Measurements from ENCODE around the gene UTS2R.
"Not testable (repeated sequence)": the region's sequence is repeated elsewhere in the genome, so short reads cannot be mapped to it uniquely, and the experiment has no call there.

The UTS2R gene

DNA sequence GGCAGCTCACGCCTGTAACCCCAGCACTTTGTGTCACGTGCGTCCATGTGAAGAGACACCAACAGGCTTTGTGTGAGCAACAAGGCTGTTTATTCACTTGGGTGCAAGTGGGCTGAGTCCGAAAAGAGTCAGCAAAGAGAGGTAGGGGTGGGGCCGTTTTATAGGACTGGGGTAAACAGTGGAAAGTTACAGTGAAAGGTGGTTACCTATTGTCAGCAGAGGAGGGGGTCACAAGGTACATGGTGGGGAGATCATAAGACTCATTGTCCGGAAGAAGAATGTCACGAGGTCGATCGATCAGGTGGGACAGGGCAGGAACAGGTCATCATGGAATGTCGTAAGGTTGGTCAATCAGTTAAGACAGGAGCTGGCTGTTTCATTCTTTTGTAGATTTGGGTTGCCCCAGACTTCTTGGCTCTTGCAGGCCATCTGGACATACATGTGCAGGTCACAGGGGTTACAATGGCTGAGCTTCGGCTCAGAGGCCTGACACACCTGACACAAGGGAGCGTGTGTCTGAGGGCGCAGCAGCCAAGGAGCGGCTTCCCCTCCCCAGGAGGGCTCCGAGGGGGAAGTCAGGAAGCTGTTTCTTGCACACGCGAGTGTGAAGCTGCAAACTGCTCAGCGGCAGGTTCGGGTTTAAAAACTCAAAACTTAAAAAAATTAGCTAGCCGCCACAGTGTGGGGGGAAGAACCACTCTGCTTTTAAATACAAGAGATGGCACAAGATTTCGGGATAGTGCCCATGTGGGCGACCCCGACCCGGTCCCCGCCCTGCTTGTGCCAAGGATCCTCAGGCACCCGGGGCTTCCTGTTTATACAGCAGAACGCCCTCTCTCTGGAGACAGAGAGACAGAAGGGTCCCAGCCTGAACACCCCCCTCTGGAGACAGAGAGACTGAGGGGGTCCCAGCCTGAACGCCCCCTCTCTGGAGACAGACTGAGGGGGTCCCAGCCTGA is 24.9 kb upstream of the UTS2R start:
- DNase-seq (ENCODE audit: low read depth in 1 of 2, low spot score in 1 of 2), result peak in 1 of 2 experiments; percentile 52
- Histone ChIP-seq H3K27me3 (ENCODE audit: insufficient read depth, poor library complexity, severe bottlenecking) (no peaks in the 10 kb centered on the region), H3K27ac (replicated peaks) (no peak overlapping the region), H3K4me3 (replicated peaks; ENCODE audit: insufficient read depth, low read length) (peak overlapping the region; percentile 6; the same call in 1 of the 2 replicates)
- TF ChIP-seq, protein P1, sequence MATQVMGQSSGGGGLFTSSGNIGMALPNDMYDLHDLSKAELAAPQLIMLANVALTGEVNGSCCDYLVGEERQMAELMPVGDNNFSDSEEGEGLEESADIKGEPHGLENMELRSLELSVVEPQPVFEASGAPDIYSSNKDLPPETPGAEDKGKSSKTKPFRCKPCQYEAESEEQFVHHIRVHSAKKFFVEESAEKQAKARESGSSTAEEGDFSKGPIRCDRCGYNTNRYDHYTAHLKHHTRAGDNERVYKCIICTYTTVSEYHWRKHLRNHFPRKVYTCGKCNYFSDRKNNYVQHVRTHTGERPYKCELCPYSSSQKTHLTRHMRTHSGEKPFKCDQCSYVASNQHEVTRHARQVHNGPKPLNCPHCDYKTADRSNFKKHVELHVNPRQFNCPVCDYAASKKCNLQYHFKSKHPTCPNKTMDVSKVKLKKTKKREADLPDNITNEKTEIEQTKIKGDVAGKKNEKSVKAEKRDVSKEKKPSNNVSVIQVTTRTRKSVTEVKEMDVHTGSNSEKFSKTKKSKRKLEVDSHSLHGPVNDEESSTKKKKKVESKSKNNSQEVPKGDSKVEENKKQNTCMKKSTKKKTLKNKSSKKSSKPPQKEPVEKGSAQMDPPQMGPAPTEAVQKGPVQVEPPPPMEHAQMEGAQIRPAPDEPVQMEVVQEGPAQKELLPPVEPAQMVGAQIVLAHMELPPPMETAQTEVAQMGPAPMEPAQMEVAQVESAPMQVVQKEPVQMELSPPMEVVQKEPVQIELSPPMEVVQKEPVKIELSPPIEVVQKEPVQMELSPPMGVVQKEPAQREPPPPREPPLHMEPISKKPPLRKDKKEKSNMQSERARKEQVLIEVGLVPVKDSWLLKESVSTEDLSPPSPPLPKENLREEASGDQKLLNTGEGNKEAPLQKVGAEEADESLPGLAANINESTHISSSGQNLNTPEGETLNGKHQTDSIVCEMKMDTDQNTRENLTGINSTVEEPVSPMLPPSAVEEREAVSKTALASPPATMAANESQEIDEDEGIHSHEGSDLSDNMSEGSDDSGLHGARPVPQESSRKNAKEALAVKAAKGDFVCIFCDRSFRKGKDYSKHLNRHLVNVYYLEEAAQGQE (IDR thresholded peaks at IDR 0.05; ENCODE audit: insufficient replicate concordance, low read depth), result no peak
- TF ChIP-seq, protein P2, sequence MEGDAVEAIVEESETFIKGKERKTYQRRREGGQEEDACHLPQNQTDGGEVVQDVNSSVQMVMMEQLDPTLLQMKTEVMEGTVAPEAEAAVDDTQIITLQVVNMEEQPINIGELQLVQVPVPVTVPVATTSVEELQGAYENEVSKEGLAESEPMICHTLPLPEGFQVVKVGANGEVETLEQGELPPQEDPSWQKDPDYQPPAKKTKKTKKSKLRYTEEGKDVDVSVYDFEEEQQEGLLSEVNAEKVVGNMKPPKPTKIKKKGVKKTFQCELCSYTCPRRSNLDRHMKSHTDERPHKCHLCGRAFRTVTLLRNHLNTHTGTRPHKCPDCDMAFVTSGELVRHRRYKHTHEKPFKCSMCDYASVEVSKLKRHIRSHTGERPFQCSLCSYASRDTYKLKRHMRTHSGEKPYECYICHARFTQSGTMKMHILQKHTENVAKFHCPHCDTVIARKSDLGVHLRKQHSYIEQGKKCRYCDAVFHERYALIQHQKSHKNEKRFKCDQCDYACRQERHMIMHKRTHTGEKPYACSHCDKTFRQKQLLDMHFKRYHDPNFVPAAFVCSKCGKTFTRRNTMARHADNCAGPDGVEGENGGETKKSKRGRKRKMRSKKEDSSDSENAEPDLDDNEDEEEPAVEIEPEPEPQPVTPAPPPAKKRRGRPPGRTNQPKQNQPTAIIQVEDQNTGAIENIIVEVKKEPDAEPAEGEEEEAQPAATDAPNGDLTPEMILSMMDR (IDR thresholded peaks at IDR 0.05; ENCODE audit: insufficient read depth, low read length), result no peak
- peak; percentile 40; the same call in 1 of the 2 replicates for TF ChIP-seq SPI1 (IDR thresholded peaks at IDR 0.05; ENCODE audit: borderline replicate concordance, low read depth)

DNA sequence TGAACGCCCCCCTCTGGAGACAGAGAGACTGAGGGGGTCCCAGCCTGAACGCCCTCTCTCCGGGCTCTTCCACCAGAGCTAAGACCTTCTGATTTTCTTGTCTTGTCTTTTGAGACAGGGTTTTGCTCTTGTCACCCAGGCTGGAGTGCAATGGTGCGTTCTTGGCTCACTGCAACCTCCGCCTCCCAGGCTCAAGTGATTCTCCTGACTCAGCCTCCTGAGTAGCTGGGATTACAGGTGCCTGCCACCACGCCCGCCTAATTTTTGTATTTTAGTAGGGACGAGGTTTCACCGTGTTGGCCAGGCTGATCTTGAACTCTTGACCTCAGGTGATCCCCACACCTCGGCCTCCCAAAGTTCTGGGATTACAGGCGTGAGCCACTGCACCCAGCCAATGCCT is 23.6 kb upstream of the UTS2R start:
- DNase-seq (ENCODE audit: low read depth in 1 of 2, low spot score in 1 of 2); H3K27ac ChIP-seq (replicated peaks): not testable (repeated sequence)

DNA sequence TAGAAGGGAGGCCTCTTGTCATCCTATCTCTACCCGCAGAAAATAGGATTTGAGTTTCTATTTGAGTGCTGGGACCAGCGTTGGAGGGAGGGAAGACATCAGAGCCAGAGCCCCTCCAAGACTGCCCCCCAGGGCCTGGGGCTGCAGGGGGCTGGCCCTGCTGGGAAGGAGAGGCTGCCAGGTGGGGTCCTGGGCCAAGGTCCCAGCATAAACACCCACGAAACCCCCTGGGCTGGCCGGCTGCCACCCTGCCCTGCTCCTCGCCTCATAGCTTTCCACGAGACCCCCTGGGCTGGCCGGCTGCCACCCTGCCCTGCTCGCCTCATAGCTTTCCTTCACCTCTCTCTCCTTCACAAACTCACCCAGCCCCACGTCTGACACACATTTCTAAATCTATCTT is 23.1 kb upstream of the UTS2R start:
- Histone ChIP-seq H3K4me3 (replicated peaks; ENCODE audit: insufficient read depth, low read length) (no peak overlapping the region), H3K27ac (replicated peaks) (no peak overlapping the region), H3K27me3 (ENCODE audit: insufficient read depth, poor library complexity, severe bottlenecking) (no peaks in the 10 kb centered on the region)
- no peak for DNase-seq (ENCODE audit: low read depth in 1 of 2, low spot score in 1 of 2)
- TF ChIP-seq SPI1 (IDR thresholded peaks at IDR 0.05; ENCODE audit: borderline replicate concordance, low read depth), result no peak
- no peak for TF ChIP-seq GABPA (IDR thresholded peaks at IDR 0.05; ENCODE audit: low read depth)
- TF ChIP-seq, protein P1 (IDR thresholded peaks at IDR 0.05; ENCODE audit: insufficient replicate concordance, low read depth), result no peak
- TF ChIP-seq, protein P2 (IDR thresholded peaks at IDR 0.05; ENCODE audit: insufficient read depth, low read length), result no peak
- no peak for TF ChIP-seq POLR2AphosphoS5 (IDR thresholded peaks at IDR 0.05; ENCODE audit: low read depth)

More for the DNA sequence above, 23.6 kb upstream of the UTS2R start:
- H3K27me3 ChIP-seq (ENCODE audit: insufficient read depth, poor library complexity, severe bottlenecking); H3K4me3 ChIP-seq (replicated peaks; ENCODE audit: insufficient read depth, low read length): not testable (repeated sequence)

DNA sequence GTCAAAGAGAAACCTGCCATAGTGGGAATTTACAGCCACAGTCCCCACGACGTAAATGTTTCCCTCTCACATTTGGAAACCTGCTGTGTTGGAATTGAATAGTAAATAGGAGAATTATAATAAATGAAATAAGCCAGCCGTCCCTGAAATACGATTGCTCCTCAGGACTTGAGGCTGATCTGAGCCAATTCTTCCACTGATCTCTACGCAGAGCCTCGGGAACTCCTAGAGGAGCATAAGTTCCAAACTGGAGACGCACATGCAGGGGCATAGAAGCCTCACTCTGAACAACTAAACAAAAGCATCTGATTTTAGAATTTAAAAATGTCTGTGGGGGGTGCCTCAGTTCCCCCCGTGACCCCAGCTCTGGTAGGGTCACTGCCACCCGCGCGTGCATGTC is 22.7 kb upstream of the UTS2R start:
- TF ChIP-seq SPI1 (IDR thresholded peaks at IDR 0.05; ENCODE audit: borderline replicate concordance, low read depth) (no peak), GABPA (IDR thresholded peaks at IDR 0.05; ENCODE audit: low read depth) (no peak)
- TF ChIP-seq, protein P2 (IDR thresholded peaks at IDR 0.05; ENCODE audit: insufficient read depth, low read length), result no peak
- H3K27ac ChIP-seq (replicated peaks), result no peak overlapping the region
- H3K4me3 ChIP-seq (replicated peaks; ENCODE audit: insufficient read depth, low read length), result no peak overlapping the region
- no peak for DNase-seq (ENCODE audit: low read depth in 1 of 2, low spot score in 1 of 2)
- no peaks in the 10 kb centered on the region for H3K27me3 ChIP-seq (ENCODE audit: insufficient read depth, poor library complexity, severe bottlenecking)

Measured in HL-60 (cell line).